OCI-LY3 (cell line): ENCODE results near the gene RAB11FIP5.

ENCODE experiments used
- CTCF ChIP-seq: fragments of 200-600, 300-600 bp; sonication (generic); IDR thresholded peaks from 2 replicates; pipeline ENCODE4 v1.5.1; 2014; ENCODE audit warnings: antibody characterized with exemption, low read length, low read depth
- EZH2phosphoT487 ChIP-seq: fragments of 200-600 bp; shearing (Covaris generic); IDR thresholded peaks from 2 replicates; pipeline ENCODE4 v1.6.1; 2018; ENCODE audit warnings: antibody characterized with exemption, mixed run types, low read depth

GRCh38 chr2:73074110-73075069 lies 38.4 kb downstream of the RAB11FIP5 start:
- TF ChIP-seq CTCF: no peak
- no peak for TF ChIP-seq EZH2phosphoT487
